Measurements from ENCODE around the gene INTS2.
"Not testable (repeated sequence)": the region's sequence is repeated elsewhere in the genome, so short reads cannot be mapped to it uniquely, and the experiment has no call there.

The INTS2 gene, protein sequence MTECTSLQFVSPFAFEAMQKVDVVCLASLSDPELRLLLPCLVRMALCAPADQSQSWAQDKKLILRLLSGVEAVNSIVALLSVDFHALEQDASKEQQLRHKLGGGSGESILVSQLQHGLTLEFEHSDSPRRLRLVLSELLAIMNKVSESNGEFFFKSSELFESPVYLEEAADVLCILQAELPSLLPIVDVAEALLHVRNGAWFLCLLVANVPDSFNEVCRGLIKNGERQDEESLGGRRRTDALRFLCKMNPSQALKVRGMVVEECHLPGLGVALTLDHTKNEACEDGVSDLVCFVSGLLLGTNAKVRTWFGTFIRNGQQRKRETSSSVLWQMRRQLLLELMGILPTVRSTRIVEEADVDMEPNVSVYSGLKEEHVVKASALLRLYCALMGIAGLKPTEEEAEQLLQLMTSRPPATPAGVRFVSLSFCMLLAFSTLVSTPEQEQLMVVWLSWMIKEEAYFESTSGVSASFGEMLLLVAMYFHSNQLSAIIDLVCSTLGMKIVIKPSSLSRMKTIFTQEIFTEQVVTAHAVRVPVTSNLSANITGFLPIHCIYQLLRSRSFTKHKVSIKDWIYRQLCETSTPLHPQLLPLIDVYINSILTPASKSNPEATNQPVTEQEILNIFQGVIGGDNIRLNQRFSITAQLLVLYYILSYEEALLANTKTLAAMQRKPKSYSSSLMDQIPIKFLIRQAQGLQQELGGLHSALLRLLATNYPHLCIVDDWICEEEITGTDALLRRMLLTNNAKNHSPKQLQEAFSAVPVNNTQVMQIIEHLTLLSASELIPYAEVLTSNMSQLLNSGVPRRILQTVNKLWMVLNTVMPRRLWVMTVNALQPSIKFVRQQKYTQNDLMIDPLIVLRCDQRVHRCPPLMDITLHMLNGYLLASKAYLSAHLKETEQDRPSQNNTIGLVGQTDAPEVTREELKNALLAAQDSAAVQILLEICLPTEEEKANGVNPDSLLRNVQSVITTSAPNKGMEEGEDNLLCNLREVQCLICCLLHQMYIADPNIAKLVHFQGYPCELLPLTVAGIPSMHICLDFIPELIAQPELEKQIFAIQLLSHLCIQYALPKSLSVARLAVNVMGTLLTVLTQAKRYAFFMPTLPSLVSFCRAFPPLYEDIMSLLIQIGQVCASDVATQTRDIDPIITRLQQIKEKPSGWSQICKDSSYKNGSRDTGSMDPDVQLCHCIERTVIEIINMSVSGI

DNA sequence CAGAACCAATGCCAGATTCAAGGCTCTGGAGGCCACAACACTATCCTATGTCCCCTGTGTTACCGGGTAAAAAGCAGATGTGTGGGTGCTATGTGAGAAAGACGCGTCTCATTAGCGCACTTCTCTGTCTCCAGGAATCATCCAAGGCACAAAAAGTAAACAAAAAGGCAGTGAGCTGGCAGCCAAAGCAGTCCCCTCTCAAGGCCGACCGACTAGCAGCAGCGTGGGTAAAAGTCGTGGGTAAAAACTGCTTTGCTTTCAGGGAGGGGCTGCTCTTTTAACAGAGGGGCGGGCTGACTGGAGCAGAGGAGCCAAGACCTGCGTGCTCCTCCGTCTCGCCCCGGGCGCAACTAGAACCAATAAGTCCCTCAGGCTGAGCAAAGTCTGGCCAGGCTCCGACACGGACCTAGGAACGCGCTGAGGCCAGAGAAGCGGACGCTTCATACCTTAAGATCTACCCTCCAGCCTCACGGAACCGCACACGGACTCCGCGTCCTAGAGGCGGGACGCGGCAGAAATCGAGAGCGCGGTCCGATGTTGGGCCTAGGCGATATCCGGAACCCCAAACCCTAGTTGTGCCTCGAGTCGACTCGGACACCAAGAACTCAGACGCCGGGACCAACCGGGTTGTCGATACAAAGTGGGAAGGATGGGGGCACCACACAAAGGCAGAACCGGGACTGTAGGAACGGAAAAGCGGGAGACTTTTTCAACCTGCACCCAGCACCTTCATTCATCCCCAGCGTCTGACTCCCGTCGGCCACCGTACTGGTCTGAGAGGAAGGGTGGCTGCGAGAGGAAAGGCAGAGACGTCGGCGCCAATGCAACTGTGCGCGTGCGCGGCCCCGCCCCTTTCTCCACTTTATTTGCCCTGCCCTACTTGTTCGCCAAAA lies at the start of gene INTS2:
Gene INTS2 (minus strand): TSS at position 775 of the 893 bp plus-strand sequence. CDS start 1,338 bp downstream, outside the sequence.
- peak; percentile 95 for DNase-seq

- no peak for DNase-seq
Measured at GRCh38 chr17:61974115-61974514, 46.3 kb upstream of the INTS2 start.

DNA sequence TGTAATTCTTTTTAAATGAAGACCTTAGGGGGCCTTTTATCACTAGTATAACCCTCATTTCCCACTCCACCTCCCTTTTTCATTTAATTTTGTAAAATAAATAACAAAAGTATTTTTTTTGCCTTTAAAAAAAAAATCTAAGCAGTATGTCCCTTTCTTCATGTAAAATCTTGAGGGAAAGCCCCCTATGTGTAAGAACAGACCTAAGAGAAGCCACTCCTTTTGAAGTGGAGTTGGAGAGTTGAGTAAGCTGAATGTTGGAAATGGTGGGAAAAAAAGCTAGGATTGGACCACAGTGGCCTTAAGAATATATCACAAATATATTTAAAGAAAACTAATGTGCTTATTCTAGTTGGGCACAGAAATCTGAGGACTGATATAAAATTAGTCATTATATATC lies 44.5 kb upstream of the INTS2 start:
- DNase-seq = no peak

- no peak for DNase-seq
Measured at GRCh38 chr17:61970030-61970429, 42.2 kb upstream of the INTS2 start.

GRCh38 chr17:61968757-61969156 lies 41.0 kb upstream of the INTS2 start:
- no peak for DNase-seq

- no peak for DNase-seq
Measured at GRCh38 chr17:61967729-61968128, 39.9 kb upstream of the INTS2 start.

DNA sequence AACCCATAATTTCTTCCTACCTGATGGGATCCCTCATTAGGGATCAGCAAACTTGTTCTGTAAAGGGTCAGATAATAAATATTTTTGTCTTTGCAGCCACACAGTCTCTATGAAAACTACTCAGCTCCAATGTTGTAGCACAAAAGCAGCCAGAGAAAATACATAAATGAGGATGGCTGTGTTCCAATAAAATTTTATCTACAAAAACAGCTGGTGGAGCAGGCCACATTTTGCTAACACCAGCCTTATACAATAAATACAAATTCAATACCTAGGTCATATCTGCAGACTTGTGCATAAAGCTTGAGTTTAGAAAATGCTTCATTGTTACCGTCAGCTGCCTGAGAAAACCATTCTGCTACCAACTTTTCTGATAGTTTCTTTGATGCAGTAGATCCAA lies 38.4 kb upstream of the INTS2 start:
- no peak for DNase-seq

DNA sequence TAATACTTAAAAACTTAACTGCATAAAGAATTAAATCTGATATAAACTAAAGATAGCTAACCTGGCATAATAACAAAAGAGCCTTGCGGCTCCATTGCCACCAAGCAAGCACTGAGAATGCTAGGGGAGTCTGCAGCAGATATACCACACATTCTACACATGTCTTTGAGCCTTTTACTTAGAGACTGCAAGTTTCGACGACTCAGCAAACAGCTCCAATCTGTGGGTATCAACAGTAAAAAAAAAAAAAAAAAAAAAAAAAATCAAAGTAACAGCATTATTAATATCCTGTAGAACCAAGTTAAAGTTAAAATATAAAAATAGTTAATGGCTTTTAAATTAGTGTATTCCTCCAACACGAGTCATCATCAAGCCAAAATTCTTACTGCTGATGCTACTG lies 27.8 kb upstream of the INTS2 start:
- no peak for DNase-seq

GRCh38 chr17:61947367-61948078 lies 19.7 kb upstream of the INTS2 start:
- no peak for DNase-seq

DNA sequence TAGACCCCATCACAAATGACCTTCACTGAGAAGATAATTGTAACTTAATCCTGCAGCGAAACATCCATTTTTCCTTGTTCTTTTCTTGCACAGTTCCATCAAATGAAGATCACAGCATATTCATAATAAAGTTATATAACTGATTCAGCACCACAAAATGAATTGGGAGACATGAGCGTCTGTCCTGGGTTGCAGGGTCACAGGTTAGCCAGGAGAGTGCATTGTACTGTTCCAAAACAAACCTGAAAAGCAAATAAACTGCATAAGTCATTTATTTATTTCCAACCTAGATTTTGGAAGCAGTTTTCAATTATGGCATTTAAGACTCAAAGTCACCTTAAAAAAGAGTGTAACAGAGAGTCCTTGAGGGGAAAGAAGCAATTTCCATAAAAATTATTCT lies 18.6 kb upstream of the INTS2 start:
- DNase-seq = no peak

DNA sequence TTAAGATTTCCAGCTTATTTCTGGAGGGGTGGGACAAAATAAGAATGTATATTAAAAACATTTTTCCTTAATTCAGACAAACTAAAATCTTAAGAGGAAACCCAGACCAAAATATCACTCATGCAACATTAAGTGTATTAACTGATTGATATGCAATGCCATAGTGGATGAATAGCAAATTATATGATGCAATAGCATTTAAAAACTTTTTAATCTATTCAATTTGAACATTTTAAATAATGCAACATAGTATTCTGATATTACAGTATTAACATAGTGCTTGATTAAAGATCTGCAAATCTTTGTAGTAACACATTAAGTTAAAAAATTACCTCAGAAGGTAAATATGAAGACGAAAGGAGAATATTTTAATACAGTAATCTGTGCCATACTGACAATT lies 15.3 kb upstream of the INTS2 start:
- no peak for DNase-seq

GRCh38 chr17:61942085-61942484 lies 14.3 kb upstream of the INTS2 start:
- DNase-seq = no peak

GRCh38 chr17:61928101-61928436 lies 287 bp upstream of the INTS2 start:
- DNase-seq = no peak

DNA sequence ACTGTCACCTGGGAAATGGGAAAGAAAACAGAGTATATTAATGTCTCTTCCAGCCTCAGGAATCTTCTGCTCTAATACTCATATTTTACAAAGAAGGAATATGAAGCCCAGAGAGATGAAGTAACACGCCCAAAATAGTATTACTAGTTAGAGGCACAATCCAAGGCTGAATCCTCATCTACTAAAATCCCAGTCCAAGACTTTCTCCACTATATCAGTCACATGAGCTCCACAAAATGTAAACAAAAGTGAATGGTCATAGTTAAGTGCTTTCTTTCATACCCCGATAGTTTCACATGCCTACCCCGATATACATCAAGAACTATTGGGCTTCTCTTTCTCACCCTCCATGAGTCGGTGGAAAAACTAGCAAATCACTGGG lies 965 bp downstream of the INTS2 start:
- no peak for DNase-seq

GRCh38 chr17:61915162-61915561 lies 12.6 kb downstream of the INTS2 start:
- DNase-seq = not testable (repeated sequence)

- DNase-seq = no peak
Measured at GRCh38 chr17:61908292-61909037, 19.3 kb downstream of the INTS2 start.

DNA sequence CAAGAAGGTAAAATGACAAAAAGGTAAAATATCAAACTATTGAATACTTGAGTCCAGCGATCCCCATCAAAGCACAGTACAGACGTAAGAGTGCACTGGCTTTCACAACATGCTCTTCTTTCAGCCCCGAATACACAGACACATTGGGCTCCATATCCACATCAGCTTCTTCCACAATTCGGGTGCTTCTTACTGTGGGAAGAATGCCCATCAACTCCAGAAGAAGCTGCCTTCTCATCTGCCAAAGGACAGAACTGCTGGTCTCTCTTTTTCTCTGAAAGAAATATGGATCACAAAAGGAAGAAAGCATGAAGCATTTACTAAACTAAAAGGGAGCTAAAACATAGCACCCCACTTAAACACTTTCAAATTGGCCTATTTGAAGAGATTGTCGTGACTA lies 20.4 kb downstream of the INTS2 start:
- no peak for DNase-seq

DNA sequence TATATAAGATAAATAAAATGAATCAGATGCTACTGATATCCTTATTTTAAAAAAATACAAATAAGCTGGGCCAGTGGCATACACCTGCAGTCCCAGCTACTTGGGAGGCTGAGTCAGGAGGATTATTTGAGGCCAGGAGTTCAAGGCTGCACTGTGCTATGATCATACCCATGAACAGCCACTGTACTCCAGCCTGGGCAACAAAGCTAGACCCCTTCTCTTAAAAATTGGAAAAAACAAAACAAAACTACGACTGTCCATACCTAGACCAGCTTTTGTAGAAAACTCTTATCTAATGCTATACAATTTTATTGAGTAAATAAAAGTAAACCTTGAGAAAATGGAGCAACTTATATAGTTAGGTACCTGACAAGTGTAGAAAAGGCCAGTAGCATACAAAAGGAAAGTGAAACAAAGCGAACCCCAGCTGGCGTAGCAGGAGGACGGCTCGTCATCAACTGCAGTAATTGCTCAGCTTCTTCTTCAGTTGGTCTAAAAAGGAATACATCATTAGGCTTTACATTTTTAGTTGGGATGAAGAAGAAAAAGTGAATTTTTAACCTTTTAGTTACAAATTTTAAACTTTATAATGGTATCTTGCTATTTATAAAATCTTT lies 23.6 kb downstream of the INTS2 start:
- peak; percentile 26 for DNase-seq

GRCh38 chr17:61903251-61903650 lies 24.5 kb downstream of the INTS2 start:
- DNase-seq = no peak

- no peak for DNase-seq
Measured at GRCh38 chr17:61897548-61898180, 30.1 kb downstream of the INTS2 start.
